Measurements from ENCODE around the gene TENM4. TPM values are rescaled to one million over a fixed set of nuclear protein-coding genes. Genes with fewer than 3 reads are reported as not detected.

Gene TENM4
- total RNA-seq, 1 experiment from 2014 or later = 0.39 TPM

- Histone ChIP-seq H3K9me3 (ENCODE audit: control insufficient read depth, insufficient read depth, low read depth, low read length) (no peaks in the 10 kb centered on the region), H3K4me3 (ENCODE audit: low read depth in 2 of 2, low read length in 2 of 2) (no peak overlapping the region), H3K4me1 (ENCODE audit: control insufficient read depth, insufficient read depth, low read length) (no peaks in the 10 kb centered on the region), H3K27me3 (ENCODE audit: control insufficient read depth, insufficient read depth, low read length) (no peaks in the 10 kb centered on the region), H3K36me3 (ENCODE audit: control insufficient read depth, insufficient read depth, low read length) (no peaks in the 10 kb centered on the region), H3K27ac (ENCODE audit: low read length) (no peak overlapping the region)
- TF ChIP-seq, protein P1, sequence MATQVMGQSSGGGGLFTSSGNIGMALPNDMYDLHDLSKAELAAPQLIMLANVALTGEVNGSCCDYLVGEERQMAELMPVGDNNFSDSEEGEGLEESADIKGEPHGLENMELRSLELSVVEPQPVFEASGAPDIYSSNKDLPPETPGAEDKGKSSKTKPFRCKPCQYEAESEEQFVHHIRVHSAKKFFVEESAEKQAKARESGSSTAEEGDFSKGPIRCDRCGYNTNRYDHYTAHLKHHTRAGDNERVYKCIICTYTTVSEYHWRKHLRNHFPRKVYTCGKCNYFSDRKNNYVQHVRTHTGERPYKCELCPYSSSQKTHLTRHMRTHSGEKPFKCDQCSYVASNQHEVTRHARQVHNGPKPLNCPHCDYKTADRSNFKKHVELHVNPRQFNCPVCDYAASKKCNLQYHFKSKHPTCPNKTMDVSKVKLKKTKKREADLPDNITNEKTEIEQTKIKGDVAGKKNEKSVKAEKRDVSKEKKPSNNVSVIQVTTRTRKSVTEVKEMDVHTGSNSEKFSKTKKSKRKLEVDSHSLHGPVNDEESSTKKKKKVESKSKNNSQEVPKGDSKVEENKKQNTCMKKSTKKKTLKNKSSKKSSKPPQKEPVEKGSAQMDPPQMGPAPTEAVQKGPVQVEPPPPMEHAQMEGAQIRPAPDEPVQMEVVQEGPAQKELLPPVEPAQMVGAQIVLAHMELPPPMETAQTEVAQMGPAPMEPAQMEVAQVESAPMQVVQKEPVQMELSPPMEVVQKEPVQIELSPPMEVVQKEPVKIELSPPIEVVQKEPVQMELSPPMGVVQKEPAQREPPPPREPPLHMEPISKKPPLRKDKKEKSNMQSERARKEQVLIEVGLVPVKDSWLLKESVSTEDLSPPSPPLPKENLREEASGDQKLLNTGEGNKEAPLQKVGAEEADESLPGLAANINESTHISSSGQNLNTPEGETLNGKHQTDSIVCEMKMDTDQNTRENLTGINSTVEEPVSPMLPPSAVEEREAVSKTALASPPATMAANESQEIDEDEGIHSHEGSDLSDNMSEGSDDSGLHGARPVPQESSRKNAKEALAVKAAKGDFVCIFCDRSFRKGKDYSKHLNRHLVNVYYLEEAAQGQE (IDR thresholded peaks at IDR 0.05; ENCODE audit: insufficient read depth in 1 of 2, low read depth in 2 of 2, low read length in 1 of 2) = no peak
- TF ChIP-seq TCF7L2 (IDR thresholded peaks at IDR 0.05; ENCODE audit: low read depth, low read length) (no peak), POLR2AphosphoS5 (IDR thresholded peaks at IDR 0.05; ENCODE audit: low read depth, low read length) (no peak), SIN3A (IDR thresholded peaks at IDR 0.05; ENCODE audit: borderline replicate concordance, insufficient read depth, low read depth, low read length) (no peak), CTCF (IDR thresholded peaks at IDR 0.05) (no peak)
- POLR2A ChIA-PET = no interaction called here
- in situ Hi-C loops (cut with HindIII; ENCODE audit: low pct_unique_long_range_greater_than_20kb, low sequenced_read_pairs) = no loop called here
- DNase-seq (ENCODE audit: low read depth, low spot score) (no peak), ATAC-seq (no peak)
- CTCF ChIA-PET = no interaction called here
- no TSS peak for BruUV-seq (replicated peaks)
- intact Hi-C loops (cut with micrococcal nuclease; ENCODE audit: unreplicated experiment) = no loop called here
Observed at GRCh38 chr11:79285756-79286155, 155.1 kb downstream of the TENM4 start.

GRCh38 chr11:79276736-79277325 is 164.0 kb downstream of the TENM4 start:
- no TSS peak for BruUV-seq (replicated peaks)
- DNase-seq (ENCODE audit: low read depth, low spot score) (no peak), ATAC-seq (no peak)
- in situ Hi-C loops (cut with HindIII; ENCODE audit: low pct_unique_long_range_greater_than_20kb, low sequenced_read_pairs) (no loop called here), intact Hi-C loops (cut with micrococcal nuclease; ENCODE audit: unreplicated experiment) (no loop called here)
- Histone ChIP-seq H3K27ac (ENCODE audit: low read length) (no peak overlapping the region), H3K4me1 (ENCODE audit: control insufficient read depth, insufficient read depth, low read length) (no peaks in the 10 kb centered on the region), H3K27me3 (ENCODE audit: control insufficient read depth, insufficient read depth, low read length) (no peaks in the 10 kb centered on the region), H3K4me3 (ENCODE audit: low read depth in 2 of 2, low read length in 2 of 2) (no peak overlapping the region), H3K9me3 (ENCODE audit: control insufficient read depth, insufficient read depth, low read depth, low read length) (no peaks in the 10 kb centered on the region), H3K36me3 (ENCODE audit: control insufficient read depth, insufficient read depth, low read length) (no peaks in the 10 kb centered on the region)
- POLR2A ChIA-PET = no interaction called here
- CTCF ChIA-PET = no interaction called here
- TF ChIP-seq, protein P1 (IDR thresholded peaks at IDR 0.05; ENCODE audit: insufficient read depth in 1 of 2, low read depth in 2 of 2, low read length in 1 of 2) = no peak
- TF ChIP-seq SIN3A (IDR thresholded peaks at IDR 0.05; ENCODE audit: borderline replicate concordance, insufficient read depth, low read depth, low read length) = no peak
- TF ChIP-seq TCF7L2 (IDR thresholded peaks at IDR 0.05; ENCODE audit: low read depth, low read length) = no peak
- TF ChIP-seq POLR2AphosphoS5 (IDR thresholded peaks at IDR 0.05; ENCODE audit: low read depth, low read length) = no peak
